ENCODE data around the gene GAB2. TPM values are rescaled to one million over a fixed set of nuclear protein-coding genes. Genes with fewer than 3 reads are reported as not detected.

Gene GAB2
- total RNA-seq, 1 experiment from 2014 or later = 3.3 TPM

- H3K4me1 ChIP-seq (ENCODE audit: insufficient read depth, low read length) = peaks cover 9% of the 10 kb centered on the region; the same call in 1 of the 2 replicates
- no peak overlapping the region for H4K5ac ChIP-seq (ENCODE audit: insufficient read length, low read depth, low read length)
- H4K20me1 ChIP-seq (ENCODE audit: control insufficient read depth, insufficient read depth, insufficient read length) = no peaks in the 10 kb centered on the region
- Mint-ChIP-seq H3K27ac (no peak overlapping the region; a peak in 1 of 7 replicates), H3K4me1 (peaks cover 24 to 35% of the 10 kb centered on the region in 2 experiments), H3K27me3 (ENCODE audit: low read depth) (no peaks in the 10 kb centered on the region), H3K9me3 (peaks cover 0 to 5% of the 10 kb centered on the region in 2 experiments; a peak in 2 of 5 replicates), H3K36me3 (ENCODE audit: insufficient read depth in 1 of 3, low read depth in 3 of 3) (peaks cover 0 to 11% (median 2%) of the 10 kb centered on the region in 3 experiments; a peak in 2 of 7 replicates), H3K4me3 (no peak overlapping the region)
- H2AK5ac ChIP-seq (ENCODE audit: insufficient read length, low read length) = no peak overlapping the region
- no peak for TF ChIP-seq CTCF (conservative IDR thresholded peaks at IDR 0.05)
- H2BK12ac ChIP-seq (ENCODE audit: insufficient read length, low read depth, low read length) = no peak overlapping the region
- no peak for DNase-seq
- H3T11ph ChIP-seq (ENCODE audit: low read length) = no peak overlapping the region
- H3K23me2 ChIP-seq (ENCODE audit: insufficient read length, low read depth, low read length, poor library complexity, severe bottlenecking) = peaks cover 3% of the 10 kb centered on the region
- no peaks in the 10 kb centered on the region for H3K79me2 ChIP-seq (ENCODE audit: insufficient read depth, low read length)
- no peak overlapping the region for H3K9ac ChIP-seq (ENCODE audit: extremely low read depth, insufficient read length, low read length)
- no peak overlapping the region for H3K27ac ChIP-seq (ENCODE audit: insufficient read length, low read depth, low read length)
- no peak overlapping the region for H2AFZ ChIP-seq (ENCODE audit: low read length)
- H3K23ac ChIP-seq (ENCODE audit: insufficient read length, low read depth, low read length) = no peak overlapping the region
- H3K9me3 ChIP-seq (ENCODE audit: control insufficient read depth, low read depth, low read length) = no peaks in the 10 kb centered on the region
- no CpG with 5 or more reads among the region's 2 CpGs for WGBS (ENCODE audit: extremely low coverage, insufficient read length, low lambda C conversion rate)
- H2BK120ac ChIP-seq (ENCODE audit: low read depth, low read length, poor library complexity, severe bottlenecking) = no peak overlapping the region
- H2BK20ac ChIP-seq (ENCODE audit: low read depth, low read length, poor library complexity, severe bottlenecking) = no peak overlapping the region
- no peaks in the 10 kb centered on the region for H3K79me1 ChIP-seq (ENCODE audit: insufficient read depth, low read depth, low read length, poor library complexity, severe bottlenecking)
- H3K18ac ChIP-seq (ENCODE audit: insufficient read length, low read depth, low read length) = no peak overlapping the region
- no peak overlapping the region for H3K4ac ChIP-seq (ENCODE audit: low read depth, low read length)
- H4K8ac ChIP-seq (replicated peaks; ENCODE audit: insufficient read length, low read depth, low read length) = no peak overlapping the region
- no peak overlapping the region for H2BK15ac ChIP-seq (ENCODE audit: low read depth, low read length)
- no peaks in the 10 kb centered on the region for H3K27me3 ChIP-seq (ENCODE audit: insufficient read depth, low read length)
- no peak overlapping the region for H2BK5ac ChIP-seq (ENCODE audit: insufficient read length, low read length)
- H4K91ac ChIP-seq (ENCODE audit: insufficient read length, low read depth, low read length) = no peak overlapping the region
- no peak overlapping the region for H3K56ac ChIP-seq (ENCODE audit: insufficient read length, low read depth, low read length)
- no peak overlapping the region for H3K4me2 ChIP-seq (ENCODE audit: insufficient read depth, insufficient read length, low read length)
- no peak overlapping the region for H3K14ac ChIP-seq (ENCODE audit: insufficient read depth, low read length)
Measured at GRCh38 chr11:78361228-78361627, 56.4 kb downstream of the GAB2 start.

Measured in H9 (cell line).